22Rv1 (cell line): ENCODE measurements around the gene PNMA3.

Experiments used
- CTCF ChIP-seq: fragments of 450-650 bp; IDR thresholded peaks from 2 replicates; pipeline ENCODE4 v1.5.1; 2017; ENCODE audit warnings: mild to moderate bottlenecking
- ZFX ChIP-seq: fragments of 450-650 bp; IDR thresholded peaks from 2 replicates; pipeline ENCODE4 v1.6.1; 2017; ENCODE audit warnings: antibody characterized with exemption, borderline replicate concordance

GRCh38 chrX:153019166-153019565 is 37.1 kb upstream of the PNMA3 start:
- no peak for TF ChIP-seq CTCF
- no peak for TF ChIP-seq ZFX
